Mesenchymal stem cell (in vitro differentiated cells and primary cell): ENCODE measurements around the gene SSH3.

Experiments used
- DNase-seq: peaks from one replicate; pipeline ENCODE4 v3.0.0-alpha.2; 2013
- H2AFZ ChIP-seq: one replicate; pipeline ENCODE4 v1.6.1; 2013; ENCODE audit warnings: low read depth, mild to moderate bottlenecking, control low read depth, inconsistent platforms, low read length, moderate library complexity
- H2AK5ac ChIP-seq: 2 replicates; pipeline ENCODE4 v1.6.1; 2013; ENCODE audit warnings: low read length, moderate library complexity, mild to moderate bottlenecking, inconsistent platforms; ENCODE audit not compliant: severe bottlenecking
- H2BK120ac ChIP-seq: one replicate; pipeline ENCODE4 v1.6.1; 2013; ENCODE audit warnings: low read depth, mild to moderate bottlenecking, inconsistent platforms, low read length, moderate library complexity
- H2BK12ac ChIP-seq, 2 experiments: one replicate each; pipeline ENCODE4 v1.6.1; 2013; ENCODE audit warnings: inconsistent platforms in 2 of 2, low read length in 2 of 2, mild to moderate bottlenecking in 2 of 2, moderate library complexity in 2 of 2, control low read depth in 1 of 2
- H2BK15ac ChIP-seq: one replicate; pipeline ENCODE4 v1.6.1; 2013; ENCODE audit warnings: mild to moderate bottlenecking, low read depth, inconsistent platforms; ENCODE audit not compliant: poor library complexity, severe bottlenecking
- H2BK5ac ChIP-seq: 2 replicates; pipeline ENCODE4 v1.6.1; 2013; ENCODE audit warnings: low read depth, mild to moderate bottlenecking, low read length, control low read depth, inconsistent platforms; ENCODE audit not compliant: poor library complexity, severe bottlenecking
- H3K14ac ChIP-seq, 2 experiments: one replicate each; pipeline ENCODE4 v1.6.1; 2013; ENCODE audit warnings: inconsistent platforms in 2 of 2, low read length in 2 of 2, control low read depth in 1 of 2, mild to moderate bottlenecking in 1 of 2, moderate library complexity in 1 of 2
- H3K18ac ChIP-seq, 2 experiments: one replicate each; pipeline ENCODE4 v1.6.1; 2013; ENCODE audit warnings: inconsistent platforms in 2 of 2, low read length in 2 of 2, control low read depth in 1 of 2, low read depth in 1 of 2, mild to moderate bottlenecking in 1 of 2
- H3K23ac ChIP-seq, 2 experiments: one replicate each; pipeline ENCODE4 v1.6.1; 2013; ENCODE audit warnings: inconsistent platforms in 2 of 2, low read length in 2 of 2, mild to moderate bottlenecking in 2 of 2, moderate library complexity in 2 of 2, control low read depth in 1 of 2
- H3K27ac ChIP-seq: 2 replicates; pipeline ENCODE4 v1.5.1; 2013; ENCODE audit warnings: mild to moderate bottlenecking, moderate library complexity, low read length, control low read depth, inconsistent platforms; ENCODE audit not compliant: poor library complexity, severe bottlenecking
- H3K27me3 ChIP-seq, 2 experiments: 2 replicates each; pipeline versions ENCODE4 v1.6.1 to v1.7.0; 2013; ENCODE audit warnings: low read length in 2 of 2, mild to moderate bottlenecking in 2 of 2, moderate library complexity in 2 of 2, control low read depth in 1 of 2, inconsistent platforms in 1 of 2; ENCODE audit not compliant: control insufficient read depth in 1 of 2, insufficient read depth in 1 of 2
- H3K36me3 ChIP-seq, 2 experiments: 2 replicates each; pipeline versions ENCODE4 v1.6.1 to v1.7.0; 2013; ENCODE audit warnings: low read length in 2 of 2, control low read depth in 1 of 2, inconsistent platforms in 1 of 2, low read depth in 1 of 2, mild to moderate bottlenecking in 1 of 2; ENCODE audit not compliant: insufficient read depth in 2 of 2, control insufficient read depth in 1 of 2
- H3K4ac ChIP-seq, 2 experiments: one replicate each; pipeline ENCODE4 v1.6.1; 2013; ENCODE audit warnings: inconsistent platforms in 2 of 2, low read length in 2 of 2, mild to moderate bottlenecking in 2 of 2, moderate library complexity in 2 of 2, control low read depth in 1 of 2, low read depth in 1 of 2
- H3K4me1 ChIP-seq: 2 replicates; pipeline ENCODE4 v1.6.1; 2013; ENCODE audit warnings: low read depth, low read length, control low read depth; ENCODE audit not compliant: control insufficient read depth, insufficient read depth
- H3K4me2 ChIP-seq: 2 replicates; pipeline ENCODE4 v1.6.1; 2013; ENCODE audit warnings: low read length, mild to moderate bottlenecking, inconsistent platforms; ENCODE audit not compliant: poor library complexity, severe bottlenecking
- H3K4me3 ChIP-seq, 2 experiments: 2 replicates each; pipeline versions ENCODE4 v1.5.1 to v1.7.0; 2013; ENCODE audit warnings: low read length in 2 of 2, mild to moderate bottlenecking in 2 of 2, control low read depth in 1 of 2, low read depth in 1 of 2; ENCODE audit not compliant: insufficient read depth in 1 of 2
- H3K79me1 ChIP-seq: replicated peaks from 2 replicates; pipeline ENCODE4 v1.6.1; 2013; ENCODE audit warnings: mild to moderate bottlenecking, control low read depth, low read length, inconsistent platforms; ENCODE audit not compliant: poor library complexity, severe bottlenecking
- H3K9ac ChIP-seq: 2 replicates; pipeline ENCODE4 v1.7.0; 2013; ENCODE audit warnings: mild to moderate bottlenecking, low read length, moderate library complexity
- H3K9me3 ChIP-seq: 2 replicates; pipeline ENCODE4 v1.7.0; 2013; ENCODE audit warnings: mild to moderate bottlenecking, low read length; ENCODE audit not compliant: control insufficient read depth
- H4K8ac ChIP-seq: one replicate; pipeline ENCODE4 v1.6.1; 2013; ENCODE audit warnings: inconsistent platforms, mild to moderate bottlenecking, low read length, moderate library complexity
- H4K91ac ChIP-seq: one replicate; pipeline ENCODE4 v1.6.1; 2013; ENCODE audit warnings: mild to moderate bottlenecking, low read length, inconsistent platforms
- WGBS: methylation state at CpG from one replicate; pipeline ENCODE4 v1.1.7; 2013; ENCODE audit warnings: mixed read lengths; 5-methylcytosine and 5-hydroxymethylcytosine counted together

Gene SSH3

DNA sequence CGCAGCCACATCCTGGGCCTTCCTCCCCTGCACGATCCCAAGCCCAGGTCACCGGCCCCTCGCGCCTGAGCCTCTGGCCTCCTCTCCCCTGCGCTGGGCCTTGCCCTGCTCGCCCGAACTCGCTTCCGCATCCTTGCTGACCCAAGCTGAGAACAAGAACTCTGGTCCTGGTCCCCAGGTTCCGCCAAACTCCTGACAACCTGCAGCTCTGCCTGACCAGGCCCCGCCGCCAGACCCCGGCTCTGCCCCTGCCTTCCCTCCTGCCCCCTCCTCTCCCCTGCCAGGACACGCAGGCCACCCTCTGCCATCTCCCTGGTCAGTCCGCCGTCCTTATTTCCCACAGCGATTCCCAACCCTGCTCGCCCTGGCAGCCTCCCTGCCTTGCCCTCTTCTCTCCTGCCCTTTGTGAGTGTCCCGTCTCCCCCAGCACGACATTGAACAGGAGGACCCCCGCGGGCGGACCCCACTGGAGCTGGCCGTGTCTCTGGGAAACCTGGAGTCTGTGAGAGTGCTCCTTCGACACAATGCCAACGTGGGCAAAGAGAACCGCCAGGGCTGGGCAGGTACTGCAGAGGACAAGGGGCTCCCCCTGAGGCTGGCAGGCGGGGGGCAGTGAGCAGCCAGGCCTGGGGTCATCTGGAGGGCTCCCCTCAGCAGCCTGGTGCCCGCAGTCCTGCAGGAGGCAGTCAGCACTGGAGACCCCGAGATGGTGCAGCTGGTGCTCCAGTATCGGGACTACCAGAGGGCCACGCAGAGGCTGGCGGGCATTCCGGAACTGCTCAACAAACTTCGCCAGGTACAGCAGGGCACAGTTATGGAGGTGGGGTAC is 13.5 kb upstream of the SSH3 start:
- H3K36me3 ChIP-seq, result peaks cover 55 to 61% of the 10 kb centered on the region in 2 experiments
- H2BK12ac ChIP-seq, result peak overlapping the region in 1 of 2 experiments; percentile 54
- H2AFZ ChIP-seq, result no peak overlapping the region
- peak overlapping the region; percentile 78 for H3K4me2 ChIP-seq
- peak overlapping the region in 1 of 2 experiments; percentile 96 for H3K14ac ChIP-seq
- H3K4me1 ChIP-seq, result peaks cover 33% of the 10 kb centered on the region
- H3K27ac ChIP-seq, result peak overlapping the region; percentile 30
- peaks cover 30% of the 10 kb centered on the region for H3K79me1 ChIP-seq
- peak overlapping the region; percentile 90 for H3K9ac ChIP-seq
- H2AK5ac ChIP-seq, result peak overlapping the region; percentile 55
- peak overlapping the region in 1 of 2 experiments; percentile 75 for H3K23ac ChIP-seq
- H3K18ac ChIP-seq, result peak overlapping the region; percentile 49 to 90
- WGBS, result 38% methylated on average over 35 of the region's 36 CpGs
- no peaks in the 10 kb centered on the region for H3K27me3 ChIP-seq
- H4K91ac ChIP-seq, result peak overlapping the region; percentile 15
- peak overlapping the region; percentile 10 to 96 for H3K4ac ChIP-seq
- peak overlapping the region; percentile 63 to 90 for H3K4me3 ChIP-seq
- DNase-seq, result no peak
- peaks cover 3% of the 10 kb centered on the region for H3K9me3 ChIP-seq
- H2BK120ac ChIP-seq, result peak overlapping the region; percentile 65
- H2BK15ac ChIP-seq, result peak overlapping the region; percentile 97
- H2BK5ac ChIP-seq, result no peak overlapping the region
- peak overlapping the region; percentile 81 for H4K8ac ChIP-seq

DNA sequence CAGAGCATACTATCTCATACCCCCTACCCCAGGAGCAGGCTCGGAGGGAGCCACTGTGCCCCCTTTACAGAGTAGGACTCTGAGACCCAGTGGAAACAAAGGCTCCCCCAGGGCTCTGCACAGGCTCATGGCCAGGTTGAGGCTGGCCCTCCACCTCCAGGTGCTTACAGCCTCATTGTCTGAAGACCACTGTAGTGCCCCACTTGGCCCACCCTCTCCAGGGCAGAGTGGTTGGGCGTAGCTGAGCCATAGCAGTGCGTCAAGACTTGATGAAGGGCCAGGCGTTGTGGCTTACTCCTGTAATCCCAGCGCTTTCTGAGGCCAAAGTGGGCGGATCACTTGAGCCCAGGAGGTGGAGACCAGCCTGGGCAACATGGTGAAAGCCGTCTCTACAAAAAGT is 12.5 kb upstream of the SSH3 start:
- WGBS, result 95% methylated on average over 7 of the region's 7 CpGs
- no peak overlapping the region for H2BK12ac ChIP-seq
- peaks cover 23% of the 10 kb centered on the region for H3K79me1 ChIP-seq

DNA sequence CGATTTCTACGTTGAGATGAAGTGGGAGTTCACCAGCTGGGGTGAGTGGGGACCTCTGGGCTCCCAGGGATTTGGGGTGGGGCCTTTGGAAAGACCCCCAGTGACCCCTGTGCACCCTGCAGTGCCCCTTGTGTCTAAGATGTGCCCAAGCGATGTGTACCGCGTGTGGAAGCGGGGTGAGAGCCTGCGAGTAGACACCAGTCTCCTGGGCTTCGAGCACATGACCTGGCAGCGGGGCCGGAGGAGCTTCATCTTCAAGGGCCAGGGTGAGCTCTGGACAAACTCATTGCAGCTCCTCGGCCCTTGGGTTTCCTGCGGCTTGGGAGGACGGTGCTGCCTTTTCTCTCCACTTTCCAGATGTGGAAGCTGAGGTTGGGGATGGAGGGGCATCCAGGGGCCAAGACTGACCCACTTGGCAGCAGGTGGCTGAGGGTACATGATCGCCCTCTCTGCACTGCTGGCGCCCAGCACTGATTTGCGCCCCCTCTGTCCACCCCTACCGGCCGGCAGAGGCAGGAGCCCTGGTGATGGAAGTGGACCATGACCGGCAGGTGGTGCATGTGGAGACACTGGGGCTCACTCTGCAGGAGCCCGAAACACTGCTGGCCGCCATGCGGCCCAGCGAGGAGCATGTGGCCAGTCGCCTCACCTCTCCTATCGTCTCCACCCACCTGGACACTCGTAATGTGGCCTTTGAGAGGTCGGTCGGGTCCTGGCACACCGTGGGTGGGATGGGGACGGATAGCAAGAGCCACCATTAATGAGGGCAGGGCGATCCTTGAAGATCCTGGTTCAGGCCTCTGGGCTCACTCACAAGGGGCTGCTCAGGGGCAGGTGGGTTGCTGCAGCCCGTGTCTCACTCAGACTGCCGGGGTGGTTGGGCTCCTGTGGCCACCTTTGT is 11.6 kb upstream of the SSH3 start:
- H2BK15ac ChIP-seq, result no peak overlapping the region
- H2BK5ac ChIP-seq, result no peak overlapping the region
- DNase-seq, result no peak
- H3K79me1 ChIP-seq, result peaks cover 17% of the 10 kb centered on the region
- H2AFZ ChIP-seq, result no peak overlapping the region
- H4K8ac ChIP-seq, result peak overlapping the region; percentile 27
- H3K36me3 ChIP-seq, result peaks cover 46 to 65% of the 10 kb centered on the region in 2 experiments
- H3K4me3 ChIP-seq, result peak overlapping the region in 1 of 2 experiments; percentile 90
- H3K23ac ChIP-seq, result no peak overlapping the region
- H2BK12ac ChIP-seq, result no peak overlapping the region
- H2BK120ac ChIP-seq, result no peak overlapping the region
- peak overlapping the region; percentile 14 for H3K9ac ChIP-seq
- no peak overlapping the region for H3K4me2 ChIP-seq
- WGBS, result 97% methylated on average over 33 of the region's 33 CpGs
- no peak overlapping the region for H3K27ac ChIP-seq
- H3K9me3 ChIP-seq, result peaks cover 17% of the 10 kb centered on the region
- H2AK5ac ChIP-seq, result no peak overlapping the region
- peaks cover 33% of the 10 kb centered on the region for H3K4me1 ChIP-seq
- H3K27me3 ChIP-seq, result no peaks in the 10 kb centered on the region
- no peak overlapping the region for H3K4ac ChIP-seq
- no peak overlapping the region for H3K18ac ChIP-seq
- H3K14ac ChIP-seq, result no peak overlapping the region
- H4K91ac ChIP-seq, result no peak overlapping the region

More for the DNA sequence above, 12.5 kb upstream of the SSH3 start:
- H3K27me3 ChIP-seq, result no peaks in the 10 kb centered on the region
- H3K23ac ChIP-seq, result no peak overlapping the region
- H3K4me2 ChIP-seq, result no peak overlapping the region
- no peak overlapping the region for H3K14ac ChIP-seq
- no peak overlapping the region for H3K4ac ChIP-seq
- no peak overlapping the region for H2BK5ac ChIP-seq
- no peak for DNase-seq
- H3K9me3 ChIP-seq, result peaks cover 9% of the 10 kb centered on the region
- no peak overlapping the region for H4K8ac ChIP-seq
- H3K36me3 ChIP-seq, result peaks cover 52 to 62% of the 10 kb centered on the region in 2 experiments
- H3K18ac ChIP-seq, result no peak overlapping the region
- no peak overlapping the region for H2BK15ac ChIP-seq
- no peak overlapping the region for H2BK120ac ChIP-seq
- peak overlapping the region; percentile 90 for H3K9ac ChIP-seq
- H3K4me3 ChIP-seq, result peak overlapping the region in 1 of 2 experiments; percentile 90
- no peak overlapping the region for H4K91ac ChIP-seq
- no peak overlapping the region for H3K27ac ChIP-seq
- peaks cover 33% of the 10 kb centered on the region for H3K4me1 ChIP-seq
- no peak overlapping the region for H2AFZ ChIP-seq
- H2AK5ac ChIP-seq, result no peak overlapping the region

DNA sequence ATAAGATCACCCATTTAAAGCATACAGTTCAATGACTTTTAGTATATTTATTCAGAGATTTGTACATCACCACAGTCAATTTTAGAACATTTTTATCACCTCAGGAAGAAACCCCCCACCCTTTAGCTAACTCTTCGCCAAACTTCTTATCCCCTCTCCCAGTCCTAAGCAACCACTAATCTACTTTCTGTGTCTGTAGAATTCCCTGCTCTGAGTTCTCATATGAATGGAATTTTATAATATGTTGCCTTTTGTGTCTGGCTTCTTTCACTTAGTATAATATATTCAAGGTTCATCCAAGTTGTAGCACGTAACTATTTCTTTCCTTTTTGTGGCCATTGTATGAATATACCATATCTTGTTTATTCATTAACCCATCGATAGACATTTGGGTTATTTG is 10.7 kb upstream of the SSH3 start:
- 100% methylated on average over 1 of the region's 3 CpGs for WGBS
- H3K36me3 ChIP-seq, result peaks cover 42 to 67% of the 10 kb centered on the region in 2 experiments
- no peak overlapping the region for H4K8ac ChIP-seq
- H3K4me1 ChIP-seq, result peaks cover 28% of the 10 kb centered on the region
- no peak for DNase-seq
- H2AFZ ChIP-seq, result no peak overlapping the region
- no peak overlapping the region for H3K27ac ChIP-seq
- H2BK120ac ChIP-seq, result no peak overlapping the region
- H3K14ac ChIP-seq, result no peak overlapping the region
- no peak overlapping the region for H3K4ac ChIP-seq
- H2AK5ac ChIP-seq, result no peak overlapping the region
- H3K9me3 ChIP-seq, result peaks cover 17% of the 10 kb centered on the region
- H3K23ac ChIP-seq, result no peak overlapping the region
- no peak overlapping the region for H3K4me2 ChIP-seq
- H2BK15ac ChIP-seq, result no peak overlapping the region
- peak overlapping the region in 1 of 2 experiments; percentile 9 for H3K4me3 ChIP-seq
- no peak overlapping the region for H2BK12ac ChIP-seq
- H4K91ac ChIP-seq, result no peak overlapping the region
- no peak overlapping the region for H3K9ac ChIP-seq
- no peak overlapping the region for H3K18ac ChIP-seq
- no peaks in the 10 kb centered on the region for H3K27me3 ChIP-seq
- H2BK5ac ChIP-seq, result no peak overlapping the region
- H3K79me1 ChIP-seq, result peaks cover 12% of the 10 kb centered on the region
